Sigmoid colon (tissue), 7 donors: ENCODE data around the gene NLRP4. TPM values are rescaled to one million over a fixed set of nuclear protein-coding genes. Genes with fewer than 3 reads are reported as not detected.

Experiments
- DNase-seq: peaks from one replicate; pipeline ENCODE4 v3.0.0-alpha.2; 2019
- H3K27ac ChIP-seq, 4 donors: fragments of 200-600 bp; sonication (generic); one replicate each; pipeline ENCODE4 v1.5.1; 2016 to 2019; ENCODE audit warnings: mild to moderate bottlenecking in 1 of 4
- H3K27me3 ChIP-seq, 3 donors: fragments of 200-600 bp; sonication (generic); one replicate each; pipeline ENCODE4 v1.5.1; 2019; ENCODE audit warnings: mild to moderate bottlenecking in 1 of 3
- H3K36me3 ChIP-seq, 4 donors: fragments of 200-600 bp; sonication (generic); one replicate each; pipeline ENCODE4 v1.5.1; 2016 to 2019
- H3K4me1 ChIP-seq, 4 donors: fragments of 200-600 bp; sonication (generic); one replicate each; pipeline ENCODE4 v1.5.1; 2017 to 2019
- H3K4me3 ChIP-seq, 4 donors: fragments of 200-600 bp; sonication (generic); one replicate each; pipeline ENCODE4 v1.5.1; 2017 to 2019; ENCODE audit warnings: mild to moderate bottlenecking in 2 of 4, moderate library complexity in 1 of 4
- H3K9me3 ChIP-seq, 4 donors: fragments of 200-600 bp in 3 of 4; sonication (generic) in 3 of 4; one replicate each; pipeline versions ENCODE4 v1.5.1 to v1.6.1; 2013 to 2019
- EP300 ChIP-seq, 4 donors: sonication (generic); formaldehyde crosslinking; IDR thresholded peaks; one replicate each; pipeline ENCODE4 v1.6.1; 2017; ENCODE audit warnings: antibody characterized with exemption in 4 of 4
- POLR2A ChIP-seq, 2 donors: fragments of 450-650 bp; IDR thresholded peaks; one replicate each; pipeline ENCODE4 v1.6.1; 2016; ENCODE audit warnings: antibody characterized with exemption in 2 of 2, mild to moderate bottlenecking in 2 of 2, moderate library complexity in 2 of 2
- POLR2AphosphoS5 ChIP-seq, 4 donors: sonication (generic); formaldehyde crosslinking; IDR thresholded peaks; one replicate each; pipeline ENCODE4 v1.6.1; 2017; ENCODE audit warnings: antibody characterized with exemption in 4 of 4
- WGBS, 2 donors: extraction: QIAGEN DNeasy Blood & Tissue Kit; methylation state at CpG; one replicate each; pipeline ENCODE4 v1.1.7; 2013; 5-methylcytosine and 5-hydroxymethylcytosine counted together
- intact Hi-C: fragments of 100-400 bp; cut with DNase I; formaldehyde crosslinking; loops from one replicate; pipeline ENCODE4 v1.15.1; 2023
- polyA plus RNA-seq, 3 donors: library from polyadenylated mRNA; stranded (reverse); fragments of 200-250 nt; gene quantifications; one replicate each; pipeline ENCODE4 v1.2.3, GENCODE V29; 2013
- total RNA-seq, 4 donors: library from RNA; depleted of rRNA; stranded (reverse); fragments of >200 nt; gene quantifications; one replicate each; pipeline ENCODE4 v1.1.0, GENCODE V29; 2016
- TF ChIP-seq, protein P1 (sequence below), 4 experiments: fragments of 450-650 bp in 3 of 4; fragments of 200-600 bp in 1 of 4; IDR thresholded peaks; one replicate each; pipeline ENCODE4 v1.5.1; 2016 to 2019; ENCODE audit warnings: antibody characterized with exemption in 4 of 4, mild to moderate bottlenecking in 3 of 4, moderate library complexity in 2 of 4
- donor health status: healthy with polysubstance abuse.
- donor health status: Bipolar disorder and iron deficiency.
- donor health status: healthy.

The NLRP4 gene, protein sequence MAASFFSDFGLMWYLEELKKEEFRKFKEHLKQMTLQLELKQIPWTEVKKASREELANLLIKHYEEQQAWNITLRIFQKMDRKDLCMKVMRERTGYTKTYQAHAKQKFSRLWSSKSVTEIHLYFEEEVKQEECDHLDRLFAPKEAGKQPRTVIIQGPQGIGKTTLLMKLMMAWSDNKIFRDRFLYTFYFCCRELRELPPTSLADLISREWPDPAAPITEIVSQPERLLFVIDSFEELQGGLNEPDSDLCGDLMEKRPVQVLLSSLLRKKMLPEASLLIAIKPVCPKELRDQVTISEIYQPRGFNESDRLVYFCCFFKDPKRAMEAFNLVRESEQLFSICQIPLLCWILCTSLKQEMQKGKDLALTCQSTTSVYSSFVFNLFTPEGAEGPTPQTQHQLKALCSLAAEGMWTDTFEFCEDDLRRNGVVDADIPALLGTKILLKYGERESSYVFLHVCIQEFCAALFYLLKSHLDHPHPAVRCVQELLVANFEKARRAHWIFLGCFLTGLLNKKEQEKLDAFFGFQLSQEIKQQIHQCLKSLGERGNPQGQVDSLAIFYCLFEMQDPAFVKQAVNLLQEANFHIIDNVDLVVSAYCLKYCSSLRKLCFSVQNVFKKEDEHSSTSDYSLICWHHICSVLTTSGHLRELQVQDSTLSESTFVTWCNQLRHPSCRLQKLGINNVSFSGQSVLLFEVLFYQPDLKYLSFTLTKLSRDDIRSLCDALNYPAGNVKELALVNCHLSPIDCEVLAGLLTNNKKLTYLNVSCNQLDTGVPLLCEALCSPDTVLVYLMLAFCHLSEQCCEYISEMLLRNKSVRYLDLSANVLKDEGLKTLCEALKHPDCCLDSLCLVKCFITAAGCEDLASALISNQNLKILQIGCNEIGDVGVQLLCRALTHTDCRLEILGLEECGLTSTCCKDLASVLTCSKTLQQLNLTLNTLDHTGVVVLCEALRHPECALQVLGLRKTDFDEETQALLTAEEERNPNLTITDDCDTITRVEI
- total RNA-seq (not detected), polyA plus RNA-seq (under 1 TPM in 1 of 3 donors, not detected in 2; 0.17 TPM)

GRCh38 chr19:55836340-55836739, at the start of gene NLRP4:
Gene NLRP4, plus strand, starts transcription at chr19:55836540. Its CDS starts 15,541 bp downstream, at chr19:55852081.
- 91 to 93% methylated on average over 16 of the region's 16 CpGs for WGBS, 2 donors
- no peak for TF ChIP-seq POLR2AphosphoS5 (IDR thresholded peaks at IDR 0.05)
- no peak for TF ChIP-seq EP300 (IDR thresholded peaks at IDR 0.05)
- TF ChIP-seq, protein P1, sequence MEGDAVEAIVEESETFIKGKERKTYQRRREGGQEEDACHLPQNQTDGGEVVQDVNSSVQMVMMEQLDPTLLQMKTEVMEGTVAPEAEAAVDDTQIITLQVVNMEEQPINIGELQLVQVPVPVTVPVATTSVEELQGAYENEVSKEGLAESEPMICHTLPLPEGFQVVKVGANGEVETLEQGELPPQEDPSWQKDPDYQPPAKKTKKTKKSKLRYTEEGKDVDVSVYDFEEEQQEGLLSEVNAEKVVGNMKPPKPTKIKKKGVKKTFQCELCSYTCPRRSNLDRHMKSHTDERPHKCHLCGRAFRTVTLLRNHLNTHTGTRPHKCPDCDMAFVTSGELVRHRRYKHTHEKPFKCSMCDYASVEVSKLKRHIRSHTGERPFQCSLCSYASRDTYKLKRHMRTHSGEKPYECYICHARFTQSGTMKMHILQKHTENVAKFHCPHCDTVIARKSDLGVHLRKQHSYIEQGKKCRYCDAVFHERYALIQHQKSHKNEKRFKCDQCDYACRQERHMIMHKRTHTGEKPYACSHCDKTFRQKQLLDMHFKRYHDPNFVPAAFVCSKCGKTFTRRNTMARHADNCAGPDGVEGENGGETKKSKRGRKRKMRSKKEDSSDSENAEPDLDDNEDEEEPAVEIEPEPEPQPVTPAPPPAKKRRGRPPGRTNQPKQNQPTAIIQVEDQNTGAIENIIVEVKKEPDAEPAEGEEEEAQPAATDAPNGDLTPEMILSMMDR (IDR thresholded peaks at IDR 0.05) = no peak
- TF ChIP-seq POLR2A (IDR thresholded peaks at IDR 0.05) = no peak
- no peak within 1 kb of the TSS for H3K27ac ChIP-seq

GRCh38 chr19:55795021-55795420, 41.3 kb upstream of the NLRP4 start:
- H3K36me3 ChIP-seq = no peaks in the 10 kb centered on the region
- H3K27me3 ChIP-seq = no peaks in the 10 kb centered on the region
- H3K27ac ChIP-seq = no peak overlapping the region
- intact Hi-C loops = no loop called here
- H3K4me1 ChIP-seq = no peaks in the 10 kb centered on the region
- WGBS, 2 donors = 92 to 93% methylated on average over 11 of the region's 11 CpGs
- no peak overlapping the region for H3K4me3 ChIP-seq
- TF ChIP-seq, protein P1 (IDR thresholded peaks at IDR 0.05) = no peak
- TF ChIP-seq EP300 (IDR thresholded peaks at IDR 0.05) = no peak
- no peak for TF ChIP-seq POLR2AphosphoS5 (IDR thresholded peaks at IDR 0.05)
- no peak for TF ChIP-seq POLR2A (IDR thresholded peaks at IDR 0.05)
- no peaks in the 10 kb centered on the region for H3K9me3 ChIP-seq
- DNase-seq = no peak

More at GRCh38 chr19:55836340-55836739, at the start of gene NLRP4:
- Histone ChIP-seq H3K4me3 (no peak within 1 kb of the TSS), H3K9me3 (no peaks in the 10 kb centered on the region), H3K27me3 (peaks cover 0 to 7% (median 0%) of the 10 kb centered on the region in 3 donors), H3K4me1 (no peaks in the 10 kb centered on the region), H3K36me3 (no peaks in the 10 kb centered on the region)
- intact Hi-C loops = no loop called here
- no peak for DNase-seq

DNA sequence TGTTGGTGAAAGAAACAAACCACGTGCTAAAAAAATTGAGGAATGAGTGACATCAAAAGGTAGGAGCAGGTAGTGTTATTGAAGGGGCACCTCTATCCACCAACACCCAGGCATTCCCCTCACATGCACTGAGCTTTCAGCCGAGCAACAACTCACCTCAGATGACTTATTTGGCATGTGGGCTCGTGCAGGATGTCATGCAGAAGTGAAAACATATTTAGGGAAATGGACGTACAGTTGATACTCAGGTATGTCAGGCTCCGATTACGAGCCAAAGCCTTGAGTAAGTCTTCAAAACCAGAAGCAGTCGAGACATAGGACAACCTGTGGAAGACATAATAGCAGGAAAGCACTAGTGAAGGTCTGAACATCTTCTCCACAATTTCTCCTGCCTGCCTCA, 34.9 kb upstream of the NLRP4 start:
- Histone ChIP-seq H3K27ac (no peak overlapping the region), H3K36me3 (no peaks in the 10 kb centered on the region), H3K27me3 (no peaks in the 10 kb centered on the region), H3K9me3 (no peaks in the 10 kb centered on the region), H3K4me3 (no peak overlapping the region), H3K4me1 (no peaks in the 10 kb centered on the region)
- TF ChIP-seq POLR2A (IDR thresholded peaks at IDR 0.05) = no peak
- TF ChIP-seq EP300 (IDR thresholded peaks at IDR 0.05) = no peak
- TF ChIP-seq POLR2AphosphoS5 (IDR thresholded peaks at IDR 0.05) = no peak
- TF ChIP-seq, protein P1 (IDR thresholded peaks at IDR 0.05) = no peak
- DNase-seq = no peak
- WGBS, 2 donors = 70 to 73% methylated on average over 7 of the region's 7 CpGs
- intact Hi-C loops = no loop called here

DNA sequence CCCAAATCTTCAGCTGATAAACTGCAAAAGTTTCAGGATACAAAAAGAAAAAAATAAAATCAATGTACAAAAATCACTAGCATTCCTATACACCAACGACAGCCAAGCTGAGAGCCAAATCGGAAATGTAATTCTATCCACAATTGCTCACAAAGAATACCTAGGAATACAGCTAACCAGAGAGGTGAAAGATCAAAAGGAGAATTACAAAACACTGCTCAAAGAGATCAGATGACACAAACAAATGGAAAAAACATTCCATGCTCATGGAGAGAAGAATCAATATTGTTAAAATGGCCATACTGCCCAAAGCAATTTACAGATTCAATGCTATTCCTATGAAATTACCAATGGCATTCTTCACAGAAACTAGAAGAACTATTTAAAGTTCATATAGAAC, 34.1 kb upstream of the NLRP4 start:
- intact Hi-C loops = no loop called here
- no peak for DNase-seq
- H3K27ac ChIP-seq = no peak overlapping the region
- no peaks in the 10 kb centered on the region for H3K36me3 ChIP-seq
- TF ChIP-seq EP300 (IDR thresholded peaks at IDR 0.05) = no peak
- TF ChIP-seq, protein P1 (IDR thresholded peaks at IDR 0.05) = no peak
- no peak for TF ChIP-seq POLR2AphosphoS5 (IDR thresholded peaks at IDR 0.05)
- no peak for TF ChIP-seq POLR2A (IDR thresholded peaks at IDR 0.05)
- no peaks in the 10 kb centered on the region for H3K9me3 ChIP-seq
- WGBS, 2 donors = 90 to 95% methylated on average over 2 of the region's 2 CpGs
- H3K27me3 ChIP-seq = no peaks in the 10 kb centered on the region
- H3K4me3 ChIP-seq = no peak overlapping the region
- no peaks in the 10 kb centered on the region for H3K4me1 ChIP-seq
